GM04503 (cell line): Measurements from ENCODE around the gene HLA-DQB1.
"Not testable (repeated sequence)": the region's sequence is repeated elsewhere in the genome, so short reads cannot be mapped to it uniquely, and the experiment has no call there.

Experiments
- DNase-seq: peaks from one replicate; pipeline ENCODE4 v3.0.0-alpha.2; 2012; ENCODE audit warnings: low read depth

Gene HLA-DQB1

DNA sequence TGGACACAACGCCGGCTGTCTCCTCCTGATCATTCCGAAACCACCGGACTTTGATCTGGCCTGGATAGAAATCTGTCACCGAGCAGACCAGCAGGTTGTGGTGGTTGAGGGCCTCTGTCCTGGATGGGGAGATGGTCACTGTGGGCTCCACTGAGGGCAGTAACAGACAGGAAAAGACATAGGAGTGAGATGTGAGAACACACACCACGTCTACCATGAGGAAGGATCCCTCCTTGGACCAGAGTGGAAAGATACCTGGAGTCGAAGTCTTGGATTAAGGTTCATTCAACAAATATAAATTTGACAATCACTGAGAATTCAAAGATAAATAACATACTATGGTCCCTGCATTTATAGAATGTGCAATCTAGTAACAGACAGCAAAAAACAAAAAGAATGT lies 4.4 kb downstream of the HLA-DQB1 start:
- DNase-seq: no peak

DNA sequence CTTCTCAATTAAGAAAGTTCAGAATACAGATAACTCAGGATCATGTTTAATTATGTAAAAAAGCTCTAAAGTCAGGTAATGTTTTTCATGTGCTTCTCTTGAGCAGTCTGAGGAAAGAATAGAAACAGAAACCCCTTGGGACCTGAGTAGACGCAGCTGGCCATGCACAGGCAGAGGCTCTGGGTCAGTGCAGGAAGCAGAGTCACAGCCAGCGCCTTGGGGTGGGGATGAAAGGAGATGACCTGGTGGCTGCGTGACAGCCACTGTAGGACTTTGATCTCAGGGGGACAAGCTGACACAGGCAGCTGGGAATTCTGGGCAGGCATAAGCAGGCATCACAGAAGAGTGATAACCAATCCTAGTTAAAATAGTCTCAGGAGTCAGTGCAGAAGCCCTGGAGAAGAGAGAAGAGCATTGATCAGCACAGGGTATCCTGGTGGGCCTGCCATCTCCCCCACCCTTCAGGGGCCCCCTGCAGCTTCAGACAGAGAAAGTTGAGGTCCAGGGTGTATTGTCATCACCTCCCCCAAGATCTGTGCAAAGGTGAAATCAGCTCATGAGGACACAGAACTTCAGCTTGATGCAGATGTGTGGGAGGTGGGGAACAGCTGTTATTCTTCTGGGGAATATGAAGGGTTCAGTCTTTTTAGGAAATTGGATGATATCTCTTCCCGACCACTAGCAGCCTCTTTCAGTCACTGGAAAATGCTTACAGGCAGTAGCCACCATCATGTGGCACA lies 6.4 kb downstream of the HLA-DQB1 start:
- no peak for DNase-seq

DNA sequence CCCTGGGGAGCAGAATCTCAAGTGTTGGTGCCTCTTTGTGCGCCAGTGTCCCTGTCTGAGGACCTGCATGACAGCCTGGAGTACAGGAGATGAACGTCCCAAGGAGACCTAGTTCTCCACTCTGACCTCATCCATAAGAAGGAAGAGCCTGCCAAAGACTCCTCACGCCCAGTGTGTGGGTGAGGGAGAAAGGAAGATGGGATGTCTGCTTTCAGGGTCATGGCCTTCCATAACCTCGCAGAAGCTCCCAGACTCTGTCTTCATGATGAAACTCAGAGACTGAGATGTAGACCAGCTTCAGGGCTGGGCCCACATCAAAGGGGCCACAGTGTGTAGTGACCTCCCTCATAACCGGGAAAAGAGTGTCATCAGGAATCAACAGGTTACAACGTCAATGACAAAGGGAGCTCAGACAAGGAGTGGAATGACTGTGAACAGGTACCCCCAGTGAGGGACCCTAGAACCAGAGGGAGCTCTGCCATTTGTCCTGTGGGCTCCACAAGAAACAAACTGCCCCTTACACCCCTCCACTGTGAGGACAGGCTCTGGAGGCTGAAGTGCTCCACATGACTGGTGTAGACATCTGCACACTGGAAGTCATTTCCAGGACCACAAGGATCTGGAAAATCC lies 8.1 kb downstream of the HLA-DQB1 start:
- DNase-seq: no peak

DNA sequence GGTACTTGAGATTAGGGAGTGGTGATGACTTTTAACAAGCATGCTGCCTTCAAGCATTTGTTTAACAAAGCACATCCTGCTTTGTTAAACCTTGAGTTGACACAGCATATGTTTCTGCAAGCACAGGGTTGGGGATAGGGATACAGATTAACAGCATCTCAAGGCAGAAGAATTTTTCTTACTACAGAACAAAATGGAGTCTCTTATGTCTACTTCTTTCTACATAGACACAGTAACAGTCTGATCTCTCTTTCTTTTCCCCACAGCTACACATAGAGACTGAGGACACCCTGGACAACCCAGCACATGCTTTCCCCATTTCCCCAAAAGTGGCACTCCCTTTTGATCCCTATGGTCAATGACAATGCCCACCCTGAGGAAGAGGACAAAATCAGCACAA lies 8.6 kb downstream of the HLA-DQB1 start:
- DNase-seq: not testable (repeated sequence)

DNA sequence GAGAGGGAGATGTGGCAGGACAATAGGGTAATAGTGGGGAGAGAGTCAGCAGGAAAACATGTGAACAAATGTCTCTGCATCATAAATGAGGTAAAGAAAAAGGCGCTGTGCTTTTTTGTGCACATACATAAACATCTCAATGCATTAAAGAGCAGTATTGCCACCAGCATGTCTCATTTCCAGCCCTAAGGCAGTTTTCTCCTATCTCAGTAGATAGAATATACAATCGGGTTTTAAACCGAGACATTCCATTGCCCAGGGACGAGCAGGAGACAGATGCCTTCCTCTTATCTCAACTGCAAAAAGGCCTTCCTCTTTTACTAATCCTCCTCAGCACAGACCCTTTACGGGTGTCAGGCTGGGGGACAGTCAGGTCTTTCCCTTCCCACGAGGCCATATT lies 9.1 kb downstream of the HLA-DQB1 start:
- not testable (repeated sequence) for DNase-seq

DNA sequence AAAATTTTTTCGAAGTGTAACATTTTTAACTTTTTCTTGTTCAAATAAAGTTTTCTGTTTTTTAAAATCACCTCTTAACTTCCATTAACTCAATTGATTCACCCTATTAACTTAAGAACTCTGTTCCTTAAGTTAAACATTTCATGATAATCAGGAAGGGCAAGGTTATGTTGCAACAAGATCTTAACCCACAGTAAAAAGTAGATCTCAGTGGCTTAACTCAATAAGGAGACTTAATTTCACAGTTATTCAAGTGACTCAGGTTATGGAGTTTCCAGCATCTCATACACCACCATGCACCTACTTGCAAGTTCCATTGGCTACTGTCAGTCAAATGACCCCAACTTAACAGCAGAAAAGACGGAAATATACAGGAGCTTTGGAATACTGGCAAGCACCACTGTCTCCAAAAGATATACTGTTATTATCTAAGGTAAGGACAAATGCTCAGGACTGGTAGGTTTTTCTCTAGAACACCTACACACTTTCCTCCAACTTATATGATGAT lies 11.2 kb downstream of the HLA-DQB1 start:
- DNase-seq: no peak

DNA sequence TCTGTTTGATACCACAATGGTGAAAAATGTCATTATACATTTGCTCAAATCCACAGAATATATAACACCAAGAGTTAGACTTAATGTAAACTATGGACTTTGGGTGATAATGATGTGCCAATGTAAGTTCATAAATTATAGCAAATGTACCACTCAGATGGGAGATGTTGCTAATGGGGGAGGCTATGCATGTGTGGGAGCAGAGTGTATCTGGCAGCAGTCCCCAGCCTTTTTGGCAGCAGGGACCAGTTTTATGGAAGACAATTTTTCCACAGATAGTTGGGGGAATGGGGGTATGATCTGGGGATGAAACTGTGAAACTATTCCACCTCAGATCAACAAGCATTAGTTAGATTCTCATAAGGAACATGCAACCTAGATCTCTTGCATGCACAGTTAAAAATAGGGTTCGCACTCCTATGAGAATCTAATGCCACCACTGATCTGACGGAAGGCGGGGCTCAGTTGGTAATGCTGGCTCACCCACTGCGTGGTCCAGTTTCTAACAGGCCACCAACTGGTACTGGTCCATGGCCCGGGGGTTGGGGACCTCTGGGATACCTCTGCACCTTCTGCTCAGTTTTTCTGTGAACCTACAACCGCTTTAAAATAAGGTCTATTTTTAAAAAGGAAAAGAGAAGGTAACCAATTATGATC lies 21.3 kb downstream of the HLA-DQB1 start:
- no peak for DNase-seq

DNA sequence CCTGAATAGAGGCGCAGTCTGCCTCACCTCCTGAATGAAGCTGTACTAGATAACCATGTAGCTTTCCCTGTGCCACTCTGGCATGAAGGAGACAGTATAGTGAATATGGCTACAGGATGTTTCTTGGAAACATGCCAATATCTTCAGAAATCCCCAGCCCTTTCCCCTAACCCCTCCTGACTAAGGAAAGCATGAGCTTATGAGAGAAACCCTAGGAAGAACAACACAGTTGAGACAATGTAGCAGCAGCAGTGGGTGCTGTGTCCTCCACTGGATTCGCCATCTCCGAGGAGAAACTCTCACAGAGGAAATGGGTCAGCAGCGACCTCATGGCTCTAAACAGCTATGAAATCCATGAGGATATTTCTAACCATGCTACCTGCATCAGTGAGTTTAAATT lies 22.6 kb downstream of the HLA-DQB1 start:
- DNase-seq: no peak

DNA sequence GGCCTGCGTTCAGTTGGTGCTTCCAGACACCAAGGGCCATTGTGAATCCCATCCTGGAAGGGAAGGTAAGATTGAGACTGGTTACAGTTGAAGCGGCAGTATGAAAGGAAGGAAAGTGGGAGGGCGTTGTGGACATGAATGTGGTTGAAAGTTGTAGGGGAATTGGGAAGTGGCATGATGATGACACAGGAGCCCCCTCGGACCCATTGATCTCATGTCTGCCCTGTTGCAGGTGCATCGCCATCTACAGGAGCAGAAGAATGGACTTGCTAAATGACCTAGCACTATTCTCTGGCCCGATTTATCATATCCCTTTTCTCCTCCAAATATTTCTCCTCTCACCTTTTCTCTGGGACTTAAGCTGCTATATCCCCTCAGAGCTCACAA lies 23.7 kb downstream of the HLA-DQB1 start:
- DNase-seq: no peak

DNA sequence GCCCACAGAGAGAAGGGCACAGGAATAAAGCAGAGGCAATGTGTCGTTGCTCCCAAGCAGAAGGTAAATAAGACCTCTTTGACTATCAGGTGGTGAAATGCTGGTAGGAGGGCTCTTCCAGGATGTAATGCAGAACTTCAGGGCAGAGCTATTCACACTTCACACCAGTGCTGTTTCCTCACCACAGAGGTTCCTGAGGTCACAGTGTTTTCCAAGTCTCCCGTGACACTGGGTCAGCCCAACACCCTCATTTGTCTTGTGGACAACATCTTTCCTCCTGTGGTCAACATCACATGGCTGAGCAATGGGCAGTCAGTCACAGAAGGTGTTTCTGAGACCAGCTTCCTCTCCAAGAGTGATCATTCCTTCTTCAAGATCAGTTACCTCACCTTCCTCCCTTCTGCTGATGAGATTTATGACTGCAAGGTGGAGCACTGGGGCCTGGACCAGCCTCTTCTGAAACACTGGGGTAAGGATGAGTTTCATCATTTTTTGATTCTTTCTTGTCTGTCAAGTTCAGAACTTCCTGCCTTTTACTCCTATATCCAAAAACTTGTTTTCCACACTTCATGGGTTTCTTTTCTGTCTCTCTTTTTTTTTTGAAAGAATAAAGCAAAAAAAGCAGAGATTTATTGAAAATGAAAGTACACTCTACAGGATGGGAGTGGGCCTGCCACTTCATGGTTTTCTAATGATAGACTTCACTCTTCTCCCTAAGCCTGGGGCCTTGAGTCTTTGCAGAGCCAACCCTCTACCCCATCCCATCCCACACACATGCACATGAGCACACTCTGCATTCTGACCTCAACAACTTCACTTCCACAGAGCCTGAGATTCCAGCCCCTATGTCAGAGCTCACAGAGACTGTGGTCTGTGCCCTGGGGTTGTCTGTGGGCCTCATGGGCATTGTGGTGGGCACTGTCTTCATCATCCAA lies 24.4 kb downstream of the HLA-DQB1 start:
- DNase-seq: not testable (repeated sequence)

DNA sequence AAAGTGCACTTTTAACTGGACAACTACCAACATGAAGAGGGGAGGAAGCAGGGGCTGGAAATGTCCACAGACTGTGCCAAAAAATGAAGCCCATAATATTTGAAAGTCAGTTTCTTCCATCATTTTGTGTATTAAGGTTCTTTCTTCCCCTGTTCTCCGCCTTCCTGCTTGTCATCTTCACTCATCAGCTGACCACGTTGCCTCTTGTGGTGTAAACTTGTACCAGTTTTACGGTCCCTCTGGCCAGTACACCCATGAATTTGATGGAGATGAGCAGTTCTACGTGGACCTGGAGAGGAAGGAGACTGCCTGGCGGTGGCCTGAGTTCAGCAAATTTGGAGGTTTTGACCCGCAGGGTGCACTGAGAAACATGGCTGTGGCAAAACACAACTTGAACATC lies 25.3 kb downstream of the HLA-DQB1 start:
- no peak for DNase-seq

DNA sequence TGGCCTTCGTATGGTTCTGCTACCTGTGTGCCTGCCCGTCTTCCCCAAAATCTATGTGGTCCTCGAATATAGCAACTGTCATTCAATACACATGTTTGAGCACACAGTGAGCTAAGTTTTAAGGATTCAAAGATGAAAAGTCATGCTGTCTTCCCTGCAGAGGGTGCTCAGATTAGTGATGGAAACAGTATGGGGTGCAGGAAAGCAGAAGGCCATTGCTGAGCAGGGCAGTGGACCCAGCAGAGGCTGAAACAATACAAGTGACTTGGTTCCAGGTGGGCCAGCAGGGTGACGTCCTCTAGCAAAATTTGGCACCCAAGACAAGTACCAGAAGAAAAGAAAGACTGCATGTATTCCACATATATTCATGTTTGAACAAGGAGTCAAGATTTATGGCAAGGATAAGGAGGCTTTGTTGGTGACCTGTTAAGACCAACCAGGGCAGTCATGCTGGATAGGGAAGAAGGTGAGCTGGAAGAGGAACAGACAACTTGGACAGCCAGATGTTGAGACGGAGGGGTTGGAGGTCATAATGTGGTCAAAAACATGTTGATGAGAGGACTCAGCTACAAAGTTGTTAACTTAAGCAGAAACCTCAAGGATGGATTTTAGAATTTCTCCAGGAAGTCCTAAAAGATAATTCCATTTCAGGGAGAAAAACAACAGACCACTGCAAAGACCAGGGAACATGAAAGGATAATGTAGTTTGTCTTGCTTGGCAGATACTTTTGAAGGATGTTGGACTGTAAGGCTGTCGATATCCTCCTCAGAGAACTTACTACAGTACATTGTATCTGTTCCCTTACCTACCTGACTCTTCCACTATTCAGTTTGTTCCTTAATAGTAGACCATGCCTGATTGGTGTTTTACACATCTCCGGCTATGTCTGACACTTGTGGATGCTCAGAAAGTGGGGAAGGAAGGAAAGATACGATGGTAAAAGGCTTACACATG lies 26.7 kb downstream of the HLA-DQB1 start:
- DNase-seq: no peak

DNA sequence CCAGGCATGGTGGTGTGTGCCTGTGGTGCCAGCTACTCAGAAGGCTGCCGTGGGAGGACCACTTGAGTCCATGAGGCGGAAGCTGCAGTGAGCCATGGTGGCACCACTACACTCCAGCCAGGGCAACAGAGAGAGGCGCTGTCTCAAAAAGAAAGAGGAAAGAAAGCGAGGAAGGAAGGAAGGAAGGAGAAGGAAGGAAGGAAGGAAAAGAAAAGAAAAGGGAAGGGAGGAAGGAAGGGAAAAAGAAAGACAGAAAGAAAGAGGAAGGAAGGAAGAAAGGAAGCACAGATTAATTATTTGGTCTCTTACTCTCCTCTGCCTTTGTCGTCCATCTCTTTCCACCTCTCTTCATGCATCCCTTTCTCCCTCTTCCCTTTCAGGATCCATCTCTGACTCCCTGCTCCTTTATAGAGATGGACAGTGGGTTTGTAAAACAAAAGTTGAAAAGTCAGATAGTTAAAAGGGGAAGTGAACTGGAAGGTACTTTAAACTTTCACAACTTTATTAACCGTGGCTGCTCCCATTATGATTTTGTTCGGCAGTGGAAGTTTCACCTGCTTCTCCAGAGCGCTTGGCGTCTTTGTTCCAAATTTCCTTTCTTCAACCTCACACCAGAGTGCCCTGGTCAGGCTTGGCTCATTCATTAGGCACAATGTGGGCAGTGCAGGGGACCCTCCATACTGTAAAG lies 27.8 kb downstream of the HLA-DQB1 start:
- no peak for DNase-seq

DNA sequence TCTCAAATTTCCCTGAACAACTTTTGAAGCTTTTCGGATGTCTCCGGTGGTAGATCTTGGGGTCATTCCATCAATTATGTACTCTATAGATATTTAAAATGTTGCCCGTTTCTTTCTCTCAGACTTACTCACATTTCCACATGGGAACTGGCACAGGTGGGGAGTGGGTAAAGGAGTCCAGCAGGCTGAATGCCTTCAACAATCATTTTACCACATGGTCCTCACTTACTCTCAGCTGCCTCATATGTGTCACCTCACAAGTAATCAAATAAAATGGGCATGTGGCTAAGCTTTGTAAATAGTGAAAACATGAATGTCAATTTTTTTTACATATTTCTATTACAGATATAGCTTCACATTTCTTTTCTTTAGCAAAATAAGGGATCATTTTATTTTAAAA lies 28.6 kb downstream of the HLA-DQB1 start:
- DNase-seq: no peak

DNA sequence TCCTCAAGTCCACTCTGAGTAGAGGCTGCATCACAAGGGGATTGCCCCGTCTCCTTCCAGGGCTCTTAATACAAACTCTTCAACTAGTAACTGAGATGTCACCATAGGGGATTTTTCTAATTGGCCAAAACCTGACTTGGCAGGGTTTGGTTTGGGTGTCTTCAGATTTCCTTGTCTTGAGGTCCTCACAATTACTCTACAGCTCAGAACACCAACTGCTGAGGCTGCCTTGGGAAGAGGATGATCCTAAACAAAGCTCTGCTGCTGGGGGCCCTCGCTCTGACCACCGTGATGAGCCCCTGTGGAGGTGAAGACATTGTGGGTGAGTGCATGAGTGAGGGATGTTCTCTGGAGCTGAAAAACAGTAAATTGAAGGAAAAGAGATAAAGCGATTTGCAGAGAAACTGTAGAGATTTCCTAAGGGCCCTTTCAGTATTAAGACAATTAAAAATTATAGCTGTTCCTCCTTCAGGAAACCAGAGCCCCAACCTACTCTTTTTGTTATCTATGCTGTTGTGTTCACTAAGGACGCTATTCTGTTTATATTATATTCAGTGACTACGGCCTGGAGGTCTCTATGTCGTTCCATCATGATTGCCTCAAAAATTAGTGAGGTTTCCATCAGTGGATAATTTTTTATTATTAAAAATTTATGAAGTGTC lies 29.1 kb downstream of the HLA-DQB1 start, which contains the start of gene HLA-DQA1:
HLA-DQA1 (plus strand) TSS at position 188 of the 662 bp plus-strand sequence; CDS start at position 241, 53 bp downstream.
- DNase-seq: no peak

DNA sequence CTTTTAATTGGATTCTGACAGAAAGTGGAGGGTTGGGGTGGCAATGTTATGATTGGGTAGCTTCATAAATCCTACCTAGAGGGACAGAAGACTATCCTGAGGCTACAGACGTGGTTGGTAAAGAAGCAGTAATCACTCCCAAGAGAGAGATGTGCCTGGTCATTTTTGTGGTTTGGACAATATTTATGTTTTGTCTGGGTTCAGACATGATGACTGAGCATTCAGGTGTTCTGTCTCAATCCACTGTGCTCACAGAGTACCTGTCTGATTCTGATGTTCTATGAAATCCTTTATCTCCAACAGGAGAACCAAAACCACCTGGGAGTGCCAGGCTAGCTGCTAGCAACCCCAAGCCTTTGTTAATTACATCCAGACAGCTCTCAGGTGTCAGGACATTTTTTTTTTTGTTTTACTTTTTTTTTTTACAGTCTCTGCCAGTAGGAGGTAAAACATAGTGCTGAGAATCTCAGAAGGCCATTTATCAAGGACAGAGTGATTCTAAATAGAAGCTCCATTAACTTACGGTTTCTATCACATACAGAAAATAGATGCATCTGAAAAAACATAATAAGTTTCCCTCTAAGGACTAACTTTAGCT lies 30.8 kb downstream of the HLA-DQB1 start:
- no peak for DNase-seq

DNA sequence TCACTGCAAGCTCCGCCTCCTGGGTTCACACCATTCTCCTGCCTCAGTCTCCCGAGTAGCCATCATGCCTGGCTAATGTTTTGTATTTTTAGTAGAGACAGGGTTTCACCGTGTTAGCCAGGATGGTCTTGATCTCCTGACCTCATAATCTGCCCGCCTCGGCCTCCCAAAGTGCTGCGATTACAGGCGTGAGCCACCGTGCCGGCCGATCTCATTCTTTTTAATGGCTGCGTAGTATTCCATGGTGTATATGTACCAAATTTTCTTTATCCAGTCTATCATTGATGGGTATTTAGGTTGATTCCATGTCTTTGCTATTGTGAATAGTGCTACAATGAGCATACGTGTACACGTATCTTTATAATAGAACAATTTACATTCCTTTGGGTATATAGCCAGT lies 36.7 kb downstream of the HLA-DQB1 start:
- DNase-seq: not testable (repeated sequence)

DNA sequence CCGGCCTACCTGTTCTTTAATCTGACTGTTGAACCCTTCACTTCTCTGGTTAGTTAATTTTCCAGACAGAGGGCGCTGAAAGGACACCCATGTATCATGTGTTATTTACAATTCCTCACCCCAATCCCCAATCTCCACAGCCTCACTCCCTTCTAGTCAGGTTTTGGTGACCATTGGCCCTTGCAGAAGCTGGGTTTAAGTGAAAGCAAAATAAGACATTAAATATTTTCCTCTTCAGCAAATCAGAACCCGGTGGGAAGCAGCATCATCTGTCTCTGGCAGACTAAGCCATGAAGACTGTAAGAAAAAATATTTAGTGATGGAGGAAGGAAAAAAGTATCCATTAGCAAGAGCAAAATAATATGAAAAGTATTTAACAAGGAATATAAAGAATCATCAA lies 38.6 kb downstream of the HLA-DQB1 start:
- no peak for DNase-seq

DNA sequence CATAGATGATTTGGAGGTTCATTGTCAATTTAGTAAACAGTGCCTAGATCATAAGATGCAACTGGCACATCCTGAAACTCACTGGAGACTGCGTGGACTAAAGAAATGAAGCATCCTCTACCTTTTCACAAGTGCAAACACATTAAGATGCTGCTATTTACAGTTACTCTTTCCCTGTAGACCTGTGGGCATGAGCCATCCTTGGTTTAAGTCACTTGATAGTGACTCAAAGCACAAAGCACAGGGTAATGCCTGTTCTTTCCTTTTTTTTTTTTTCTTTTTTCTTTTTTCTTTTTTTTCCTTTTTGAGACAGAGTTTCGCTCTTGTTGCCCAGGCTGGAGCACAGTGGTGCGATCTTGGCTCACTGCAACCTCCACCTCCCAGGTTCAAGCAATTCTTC lies 39.2 kb downstream of the HLA-DQB1 start:
- no peak for DNase-seq
